ENCODE data around the gene PCBD2. TPM values are rescaled to one million over a fixed set of nuclear protein-coding genes. Genes with fewer than 3 reads are reported as not detected.
A peak's percentile ranks its signal among the peaks of the same experiment; 100 is the strongest.

PCBD2 gene
- total and polyA plus RNA-seq, 4 experiments from 2014 or later: 11.5 to 15.6 (median 12.3) TPM

DNA sequence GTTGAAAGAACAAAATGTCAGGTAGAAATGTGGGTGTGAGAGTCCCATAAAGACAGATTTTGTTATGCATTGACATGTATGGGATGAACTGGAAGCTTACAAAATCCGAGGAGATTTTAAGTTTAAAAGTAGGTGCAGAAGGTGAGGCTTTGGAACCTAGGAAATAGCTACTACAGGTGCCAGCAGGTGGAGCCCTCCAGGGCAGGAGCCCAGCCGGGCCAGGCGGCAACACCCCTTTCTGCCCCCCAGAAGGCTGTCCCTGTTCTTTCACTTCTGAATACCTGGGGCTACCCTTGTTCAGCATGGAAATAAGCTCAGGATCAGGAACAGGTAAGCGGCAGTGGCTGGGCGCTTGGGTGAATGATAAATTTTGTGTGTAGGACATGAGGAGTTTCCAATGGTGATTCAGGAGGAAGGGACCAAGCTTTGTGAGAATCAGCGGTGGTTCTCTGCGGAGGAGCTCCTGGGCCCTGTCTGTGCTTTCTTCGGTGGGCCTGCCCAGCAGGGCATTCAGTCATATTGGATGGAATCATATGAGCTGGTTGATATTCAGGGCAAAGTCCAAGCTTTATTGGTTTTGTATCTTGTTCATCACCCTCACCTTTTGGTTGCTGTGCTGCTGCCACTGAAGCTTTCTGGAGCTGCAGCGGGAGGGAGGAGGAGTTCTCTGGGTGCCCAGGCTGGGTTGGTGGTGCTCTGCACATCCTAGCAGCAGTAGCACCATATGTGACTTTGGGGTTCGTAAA is 12.3 kb downstream of the PCBD2 start:
- POLR2A ChIA-PET (ENCODE audit: partially characterized antibody): interaction anchor here (1.1 kb wide), 1 partner anchor 13 kb away, joined by 3 read pairs; the partner anchor contains the start of gene PCBD2
- Histone ChIP-seq H3K4me3 (ENCODE audit: low read length in 2 of 2) (no peak overlapping the region), H3K27ac (ENCODE audit: low read depth, low read length) (no peak overlapping the region), H3K27me3 (ENCODE audit: insufficient read depth, low read length) (no peaks in the 10 kb centered on the region), H3K9me3 (ENCODE audit: control insufficient read depth in 1 of 2, low read length in 2 of 2) (no peaks in the 10 kb centered on the region), H3K36me3 (ENCODE audit: insufficient read depth, low read length) (peaks cover 23% of the 10 kb centered on the region), H3K4me1 (ENCODE audit: insufficient read depth, low read length) (peaks cover 7% of the 10 kb centered on the region)
- H3K27me3 Mint-ChIP-seq: no peaks in the 10 kb centered on the region
- H3K4me3 Mint-ChIP-seq: no peak overlapping the region
- H3K4me1 Mint-ChIP-seq: peaks cover 10 to 13% (median 12%) of the 10 kb centered on the region in 4 donors
- peaks cover 40 to 42% of the 10 kb centered on the region in 2 donors for H3K36me3 Mint-ChIP-seq
- peak overlapping the region in 3 of 7 donors; percentile 5 to 15 (median 13) for H3K27ac Mint-ChIP-seq
- no peak for DNase-seq
- CTCF ChIA-PET (ENCODE audit: partially characterized antibody): interaction anchor here (1.3 to 2.5 kb wide), 4 partner anchors 10 to 72 kb away, joined by 3 to 14 read pairs (median 6); partner anchors contain the start of genes C5orf24 and PCBD2
- intact Hi-C loops (cut with micrococcal nuclease): loop anchor here (5.0 kb wide), 1 partner anchor 415 kb away; no protein-coding TSS in a partner anchor
- no peaks in the 10 kb centered on the region for H3K9me3 Mint-ChIP-seq

DNA sequence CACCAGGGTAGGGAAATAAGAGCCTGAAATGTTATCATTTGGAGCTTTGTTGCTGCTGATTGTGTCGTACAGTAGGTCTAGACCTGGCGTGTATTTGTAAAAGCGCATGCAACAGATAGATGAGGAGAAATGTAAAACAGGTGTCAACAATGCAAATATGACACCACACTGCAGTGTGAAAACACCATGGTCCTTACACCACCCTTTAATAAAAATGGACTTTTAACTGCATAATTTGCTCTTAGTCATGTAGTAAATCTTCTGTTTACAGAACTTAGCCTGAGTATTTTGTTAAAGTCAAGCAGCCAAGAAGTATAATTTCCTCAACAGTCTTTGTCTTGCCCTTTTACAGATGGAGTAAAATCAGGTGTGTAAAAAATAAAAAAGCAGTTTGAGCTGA is 13.9 kb downstream of the PCBD2 start:
- H3K27ac ChIP-seq (ENCODE audit: low read depth, low read length): no peak overlapping the region
- DNase-seq: no peak
- H3K27me3 Mint-ChIP-seq: no peaks in the 10 kb centered on the region
- H3K36me3 Mint-ChIP-seq: peaks cover 42 to 44% of the 10 kb centered on the region in 2 donors
- H3K27me3 ChIP-seq (ENCODE audit: insufficient read depth, low read length): no peaks in the 10 kb centered on the region
- CTCF ChIA-PET (ENCODE audit: partially characterized antibody): no interaction called here
- no peaks in the 10 kb centered on the region for H3K9me3 Mint-ChIP-seq
- no peak overlapping the region for H3K4me3 Mint-ChIP-seq
- no peak overlapping the region for H3K4me3 ChIP-seq (ENCODE audit: low read length in 2 of 2)
- peaks cover 7% of the 10 kb centered on the region for H3K4me1 ChIP-seq (ENCODE audit: insufficient read depth, low read length)
- POLR2A ChIA-PET (ENCODE audit: partially characterized antibody): interaction anchor here (1.3 kb wide), 1 partner anchor 14 kb away, joined by 3 read pairs; the partner anchor contains the start of gene PCBD2
- H3K36me3 ChIP-seq (ENCODE audit: insufficient read depth, low read length): peaks cover 22% of the 10 kb centered on the region
- peaks cover 10 to 13% (median 12%) of the 10 kb centered on the region in 4 donors for H3K4me1 Mint-ChIP-seq
- intact Hi-C loops (cut with micrococcal nuclease): loop anchor here (5.0 kb wide), 1 partner anchor 413 kb away; no protein-coding TSS in a partner anchor
- peak overlapping the region in 2 of 7 donors; percentile 25 to 43 for H3K27ac Mint-ChIP-seq
- H3K9me3 ChIP-seq (ENCODE audit: control insufficient read depth in 1 of 2, low read length in 2 of 2): no peaks in the 10 kb centered on the region

DNA sequence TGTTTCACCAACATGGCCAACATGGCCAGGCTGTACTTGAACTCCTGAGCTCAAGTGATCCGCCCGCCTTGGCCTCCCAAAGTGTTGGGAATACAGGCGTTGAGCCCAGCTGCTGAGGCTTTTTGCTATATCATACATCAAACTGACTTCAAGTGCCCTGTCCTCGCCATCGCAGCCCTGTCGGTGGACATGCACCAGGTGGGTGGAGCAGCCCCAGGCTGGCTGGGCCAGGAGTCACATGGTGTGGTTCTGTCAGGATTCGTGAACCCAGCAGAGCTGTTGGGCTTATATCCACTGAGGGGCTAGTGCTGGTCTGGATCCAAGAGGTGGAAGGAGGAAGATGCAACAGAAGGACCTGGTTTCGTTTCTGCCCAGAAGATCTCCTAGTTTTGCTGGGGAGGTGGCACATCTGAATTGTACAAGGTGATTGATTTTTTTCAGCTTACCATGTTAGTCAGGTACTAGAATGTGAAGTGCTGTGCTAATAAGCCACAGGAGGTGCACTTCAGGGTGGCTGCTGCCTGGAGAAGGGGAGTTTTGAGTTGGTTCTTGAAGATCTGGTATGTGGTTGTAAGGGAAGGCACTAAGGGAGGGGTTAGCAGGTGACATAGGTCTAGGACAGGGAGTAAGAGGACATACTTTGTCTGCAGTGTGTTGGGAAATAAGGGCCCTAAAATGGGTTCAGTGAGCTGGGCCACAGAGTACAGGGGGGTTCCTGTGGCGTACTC is 16.1 kb downstream of the PCBD2 start:
- peaks cover 7% of the 10 kb centered on the region for H3K4me1 ChIP-seq (ENCODE audit: insufficient read depth, low read length)
- Mint-ChIP-seq H3K27ac (peak overlapping the region in 2 of 7 donors; percentile 28 to 86), H3K27me3 (no peaks in the 10 kb centered on the region), H3K4me1 (peaks cover 10 to 13% (median 12%) of the 10 kb centered on the region in 4 donors), H3K9me3 (no peaks in the 10 kb centered on the region), H3K4me3 (no peak overlapping the region), H3K36me3 (peaks cover 38 to 39% of the 10 kb centered on the region in 2 donors)
- H3K9me3 ChIP-seq (ENCODE audit: control insufficient read depth in 1 of 2, low read length in 2 of 2): no peaks in the 10 kb centered on the region
- intact Hi-C loops (cut with micrococcal nuclease): no loop called here
- no peak for DNase-seq
- no peak overlapping the region for H3K27ac ChIP-seq (ENCODE audit: low read depth, low read length)
- ChIA-PET CTCF (ENCODE audit: partially characterized antibody) (no interaction called here), POLR2A (ENCODE audit: partially characterized antibody) (no interaction called here)
- peaks cover 12% of the 10 kb centered on the region for H3K36me3 ChIP-seq (ENCODE audit: insufficient read depth, low read length)
- no peaks in the 10 kb centered on the region for H3K27me3 ChIP-seq (ENCODE audit: insufficient read depth, low read length)
- no peak overlapping the region for H3K4me3 ChIP-seq (ENCODE audit: low read length in 2 of 2)

DNA sequence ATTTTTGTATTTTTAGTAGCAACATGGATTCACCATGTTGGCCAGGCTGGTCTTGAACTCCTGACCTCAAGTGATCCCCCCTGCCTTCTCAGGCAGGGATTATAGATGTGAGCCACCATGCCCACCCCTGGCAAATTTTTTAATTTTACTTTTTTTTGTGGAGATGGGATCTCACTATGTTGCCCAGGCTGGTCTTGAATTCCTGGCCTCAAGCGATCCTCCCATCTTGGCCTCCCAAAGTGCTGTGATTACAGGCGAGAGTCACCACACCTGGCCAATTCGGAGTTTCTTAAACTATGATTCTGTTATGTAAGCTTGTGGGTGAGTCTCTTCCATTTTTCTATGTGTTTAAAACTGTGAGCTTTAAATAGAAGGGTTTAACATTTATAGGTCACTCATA is 27.6 kb downstream of the PCBD2 start:
- CTCF ChIA-PET (ENCODE audit: partially characterized antibody): interaction anchor here (1.3 to 1.6 kb wide), 2 partner anchors 28 to 259 kb away, joined by 3 to 5 read pairs; partner anchors contain the start of gene PCBD2
- peaks cover 24 to 33% of the 10 kb centered on the region in 2 donors for H3K36me3 Mint-ChIP-seq

DNA sequence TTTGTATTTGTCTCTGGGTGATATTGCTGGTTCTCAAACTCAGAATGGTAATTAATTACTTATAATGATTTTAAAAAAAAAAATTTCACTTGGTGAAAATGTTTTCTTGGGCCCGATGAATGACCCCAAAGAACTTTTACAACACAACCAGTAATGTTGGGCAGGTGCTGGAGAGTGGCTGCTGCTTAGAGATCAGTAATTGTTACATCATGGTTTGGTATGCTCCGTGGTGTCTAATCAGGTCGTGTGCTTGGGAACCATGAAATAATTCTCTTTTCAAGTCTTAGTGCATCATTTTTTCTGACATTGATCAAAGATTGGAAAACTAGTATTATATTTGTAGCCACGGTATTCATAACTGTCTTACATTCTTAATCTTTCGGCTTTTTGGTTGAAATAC is 29.3 kb downstream of the PCBD2 start:
- H3K4me1 Mint-ChIP-seq: no peaks in the 10 kb centered on the region

More for the DNA sequence above, 27.6 kb downstream of the PCBD2 start:
- Mint-ChIP-seq H3K4me3 (no peak overlapping the region), H3K27ac (no peak overlapping the region), H3K4me1 (no peaks in the 10 kb centered on the region), H3K27me3 (no peaks in the 10 kb centered on the region), H3K9me3 (no peaks in the 10 kb centered on the region)
- intact Hi-C loops (cut with micrococcal nuclease): no loop called here
- Histone ChIP-seq H3K36me3 (ENCODE audit: insufficient read depth, low read length) (peaks cover 11% of the 10 kb centered on the region), H3K27me3 (ENCODE audit: insufficient read depth, low read length) (no peaks in the 10 kb centered on the region), H3K9me3 (ENCODE audit: control insufficient read depth in 1 of 2, low read length in 2 of 2) (no peaks in the 10 kb centered on the region), H3K4me3 (ENCODE audit: low read length in 2 of 2) (no peak overlapping the region), H3K4me1 (ENCODE audit: insufficient read depth, low read length) (no peaks in the 10 kb centered on the region), H3K27ac (ENCODE audit: low read depth, low read length) (no peak overlapping the region)
- POLR2A ChIA-PET (ENCODE audit: partially characterized antibody): no interaction called here
- DNase-seq: no peak

DNA sequence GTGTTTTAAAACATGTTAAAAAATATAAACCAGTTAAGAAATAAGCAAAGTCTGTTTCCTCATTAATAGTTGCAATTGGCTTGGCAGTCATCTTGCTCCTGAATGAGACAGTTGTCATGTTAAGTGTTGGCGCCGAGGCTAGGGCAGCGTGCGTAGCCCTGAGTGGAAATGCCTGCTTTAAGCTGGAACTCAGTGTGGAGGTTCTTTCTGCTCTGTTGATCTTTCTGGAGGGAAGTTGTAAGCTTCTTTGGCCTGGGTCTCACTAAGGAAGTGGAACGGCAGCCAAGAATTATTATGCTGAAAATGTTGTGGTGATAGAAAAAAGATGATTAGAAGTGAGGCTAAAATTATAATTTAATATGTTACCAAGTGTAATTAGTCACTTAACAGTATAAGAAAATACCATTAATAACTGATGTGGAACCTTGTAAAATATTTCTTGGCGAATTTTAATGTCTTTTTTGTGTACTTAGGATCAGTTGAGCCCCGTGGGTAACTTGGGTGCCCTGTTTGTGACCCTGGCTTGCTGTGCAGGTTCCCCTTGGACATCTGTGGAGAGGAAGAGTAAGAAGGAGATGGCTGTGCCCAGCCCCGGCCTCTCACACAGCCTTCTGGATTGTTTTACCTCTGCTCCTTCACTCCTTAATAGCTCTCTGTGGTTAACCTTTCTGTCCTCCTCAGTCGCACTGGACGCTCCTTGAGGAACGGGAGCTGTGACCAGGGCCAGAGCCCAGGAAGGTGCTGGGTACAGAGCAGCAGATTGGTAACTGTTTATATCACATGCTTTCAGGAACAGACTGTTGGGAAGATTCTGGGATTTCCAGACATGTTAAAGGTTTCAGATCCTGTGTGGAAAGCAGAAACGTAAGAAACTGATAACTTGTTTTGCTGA is 31.0 kb downstream of the PCBD2 start:
- H3K36me3 Mint-ChIP-seq: peaks cover 22 to 38% of the 10 kb centered on the region in 2 donors
- H3K4me3 ChIP-seq (ENCODE audit: low read length in 2 of 2): no peak overlapping the region
- H3K27ac ChIP-seq (ENCODE audit: low read depth, low read length): no peak overlapping the region
- no peaks in the 10 kb centered on the region for H3K27me3 ChIP-seq (ENCODE audit: insufficient read depth, low read length)
- H3K27ac Mint-ChIP-seq: peak overlapping the region in 1 of 7 donors; percentile 53
- intact Hi-C loops (cut with micrococcal nuclease): no loop called here
- no peak overlapping the region for H3K4me3 Mint-ChIP-seq
- H3K4me1 Mint-ChIP-seq: no peaks in the 10 kb centered on the region
- H3K4me1 ChIP-seq (ENCODE audit: insufficient read depth, low read length): no peaks in the 10 kb centered on the region
- H3K27me3 Mint-ChIP-seq: no peaks in the 10 kb centered on the region
- peaks cover 13% of the 10 kb centered on the region for H3K36me3 ChIP-seq (ENCODE audit: insufficient read depth, low read length)
- no peaks in the 10 kb centered on the region for H3K9me3 Mint-ChIP-seq
- no peak for DNase-seq
- ChIA-PET POLR2A (ENCODE audit: partially characterized antibody) (no interaction called here), CTCF (ENCODE audit: partially characterized antibody) (no interaction called here)
- no peaks in the 10 kb centered on the region for H3K9me3 ChIP-seq (ENCODE audit: control insufficient read depth in 1 of 2, low read length in 2 of 2)

More for the DNA sequence above, 29.3 kb downstream of the PCBD2 start:
- CTCF ChIA-PET (ENCODE audit: partially characterized antibody): no interaction called here
- no peak for DNase-seq
- no peak overlapping the region for H3K27ac Mint-ChIP-seq
- peaks cover 23 to 36% of the 10 kb centered on the region in 2 donors for H3K36me3 Mint-ChIP-seq
- Histone ChIP-seq H3K27me3 (ENCODE audit: insufficient read depth, low read length) (no peaks in the 10 kb centered on the region), H3K4me1 (ENCODE audit: insufficient read depth, low read length) (no peaks in the 10 kb centered on the region), H3K4me3 (ENCODE audit: low read length in 2 of 2) (no peak overlapping the region), H3K9me3 (ENCODE audit: control insufficient read depth in 1 of 2, low read length in 2 of 2) (no peaks in the 10 kb centered on the region), H3K36me3 (ENCODE audit: insufficient read depth, low read length) (peaks cover 13% of the 10 kb centered on the region), H3K27ac (ENCODE audit: low read depth, low read length) (no peak overlapping the region)
- POLR2A ChIA-PET (ENCODE audit: partially characterized antibody): no interaction called here
- no peak overlapping the region for H3K4me3 Mint-ChIP-seq
- intact Hi-C loops (cut with micrococcal nuclease): no loop called here
- no peaks in the 10 kb centered on the region for H3K9me3 Mint-ChIP-seq
- no peaks in the 10 kb centered on the region for H3K27me3 Mint-ChIP-seq
